ENCODE measurements around the gene ATP8B3. TPM values are rescaled to one million over a fixed set of nuclear protein-coding genes. Genes with fewer than 3 reads are reported as not detected.

Gene ATP8B3
- total and polyA plus RNA-seq, 2 of the 13 experiments (the other 11 are each of a cell fraction or from before 2014, with no cell fraction given), result 2.6 to 5.9 TPM

- Histone ChIP-seq H3K4me2 (ENCODE audit: low read depth, low read length) (no peak overlapping the region), H3K36me3 (replicated peaks in 1 of 2; ENCODE audit: control insufficient read depth in 1 of 2, insufficient read depth in 2 of 2, low read length in 2 of 2) (no peaks in the 10 kb centered on the region), H3K9ac (ENCODE audit: insufficient read depth, low read depth, low read length) (no peak overlapping the region), H2AFZ (ENCODE audit: low read length) (no peak overlapping the region), H3K27ac (ENCODE audit: extremely low read length, insufficient read depth, low read length) (no peak overlapping the region), H4K20me1 (ENCODE audit: insufficient read depth, low read length) (0 out of 2 replicates have a peak, but pooled peaks cover 2% of the 10 kb centered on the region), H3K79me2 (ENCODE audit: insufficient read depth, low read length) (no peaks in the 10 kb centered on the region), H3K4me1 (ENCODE audit: insufficient read depth, low read length) (no peaks in the 10 kb centered on the region), H3K27me3 (ENCODE audit: control insufficient read depth in 1 of 2, insufficient read depth in 2 of 2, low read length in 2 of 2) (peaks cover 16 to 77% of the 10 kb centered on the region in 2 experiments), H3K9me3 (ENCODE audit: low read length) (no peaks in the 10 kb centered on the region), H3K4me3 (replicated peaks in 1 of 3; ENCODE audit: insufficient read depth in 1 of 3, low read depth in 2 of 3, low read length in 3 of 3) (no peak overlapping the region)
- no peak for FAIRE-seq
- ChIA-PET CTCF (ENCODE audit: low intra/inter-chr PET ratio, low total read pairs) (no interaction called here), POLR2A (no interaction called here)
- in situ Hi-C loops (cut with HindIII; ENCODE audit: extremely low pct_ligation_motif_present, low pct_unique_long_range_greater_than_20kb) (no loop called here), intact Hi-C loops (cut with micrococcal nuclease; ENCODE audit: unreplicated experiment) (no loop called here)
- 8% methylated on average over 46 of the region's 86 CpGs for WGBS (ENCODE audit: low lambda C conversion rate)
- no TSS peak for BruUV-seq (replicated peaks)
- TF ChIP-seq ZNF550 (CRISPR knock-in tag; IDR thresholded peaks at IDR 0.05; ENCODE audit: borderline replicate concordance) (no peak), ZNF687 (CRISPR knock-in tag; IDR thresholded peaks at IDR 0.05) (peak; percentile 21; the same call in 1 of the 2 replicates)
- TF ChIP-seq, protein P1, sequence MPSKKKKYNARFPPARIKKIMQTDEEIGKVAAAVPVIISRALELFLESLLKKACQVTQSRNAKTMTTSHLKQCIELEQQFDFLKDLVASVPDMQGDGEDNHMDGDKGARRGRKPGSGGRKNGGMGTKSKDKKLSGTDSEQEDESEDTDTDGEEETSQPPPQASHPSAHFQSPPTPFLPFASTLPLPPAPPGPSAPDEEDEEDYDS (CRISPR knock-in tag; IDR thresholded peaks at IDR 0.05), result no peak
- no peak for DNase-seq (ENCODE audit: low spot score)
- ATAC-seq, result no peak
Measured at GRCh38 chr19:1757468-1758230, 54.4 kb downstream of the ATP8B3 start.
